Tibial nerve (tissue), 4 donors: ENCODE results near the gene ERG.

Source experiments
- EP300 ChIP-seq, 2 donors: sonication (generic); formaldehyde crosslinking; IDR thresholded peaks; one replicate each; pipeline ENCODE4 v1.6.1; 2017; ENCODE audit warnings: antibody characterized with exemption in 2 of 2, mild to moderate bottlenecking in 1 of 2
- POLR2A ChIP-seq, 2 donors: fragments of 450-650 bp; IDR thresholded peaks; one replicate each; pipeline ENCODE4 v1.6.1; 2017; ENCODE audit warnings: antibody characterized with exemption in 2 of 2, mild to moderate bottlenecking in 2 of 2, moderate library complexity in 2 of 2
- TF ChIP-seq, protein P1 (sequence below), 5 experiments: fragments of 200-600 bp in 3 of 5; fragments of 450-650 bp in 2 of 5; sonication (generic) in 3 of 5; IDR thresholded peaks; one replicate each; pipeline ENCODE4 v1.5.1; 2016 to 2019; ENCODE audit warnings: antibody characterized with exemption in 5 of 5, mild to moderate bottlenecking in 3 of 5, moderate library complexity in 2 of 5

DNA sequence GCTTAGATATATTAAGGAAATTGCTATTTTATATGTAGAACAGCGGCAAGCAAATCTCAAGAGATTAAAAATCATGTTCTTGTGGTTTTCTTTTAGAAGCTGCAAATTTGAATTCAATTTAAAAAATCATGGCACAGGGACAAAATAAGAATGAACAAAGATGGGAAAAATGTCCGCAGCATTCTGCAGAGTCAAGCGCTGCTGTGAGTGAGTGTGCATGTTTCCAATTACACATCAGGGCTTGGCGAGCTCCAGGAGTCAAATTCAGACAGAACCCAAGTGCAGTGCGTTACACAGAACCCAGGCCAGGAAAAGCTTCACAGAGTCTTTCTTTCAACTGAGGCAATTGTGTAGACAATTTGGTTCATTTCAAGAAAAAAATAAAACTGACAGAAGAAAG, 33.3 kb upstream of the ERG start:
- TF ChIP-seq, protein P1, sequence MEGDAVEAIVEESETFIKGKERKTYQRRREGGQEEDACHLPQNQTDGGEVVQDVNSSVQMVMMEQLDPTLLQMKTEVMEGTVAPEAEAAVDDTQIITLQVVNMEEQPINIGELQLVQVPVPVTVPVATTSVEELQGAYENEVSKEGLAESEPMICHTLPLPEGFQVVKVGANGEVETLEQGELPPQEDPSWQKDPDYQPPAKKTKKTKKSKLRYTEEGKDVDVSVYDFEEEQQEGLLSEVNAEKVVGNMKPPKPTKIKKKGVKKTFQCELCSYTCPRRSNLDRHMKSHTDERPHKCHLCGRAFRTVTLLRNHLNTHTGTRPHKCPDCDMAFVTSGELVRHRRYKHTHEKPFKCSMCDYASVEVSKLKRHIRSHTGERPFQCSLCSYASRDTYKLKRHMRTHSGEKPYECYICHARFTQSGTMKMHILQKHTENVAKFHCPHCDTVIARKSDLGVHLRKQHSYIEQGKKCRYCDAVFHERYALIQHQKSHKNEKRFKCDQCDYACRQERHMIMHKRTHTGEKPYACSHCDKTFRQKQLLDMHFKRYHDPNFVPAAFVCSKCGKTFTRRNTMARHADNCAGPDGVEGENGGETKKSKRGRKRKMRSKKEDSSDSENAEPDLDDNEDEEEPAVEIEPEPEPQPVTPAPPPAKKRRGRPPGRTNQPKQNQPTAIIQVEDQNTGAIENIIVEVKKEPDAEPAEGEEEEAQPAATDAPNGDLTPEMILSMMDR (IDR thresholded peaks at IDR 0.05) = no peak
- TF ChIP-seq POLR2A (IDR thresholded peaks at IDR 0.05) (no peak), EP300 (IDR thresholded peaks at IDR 0.05) (no peak)
